Adrenal gland (tissue), 5 donors: ENCODE results near the gene CCDC154.

Source experiments
- CTCF ChIP-seq, 6 experiments: fragments of 450-650 bp in 4 of 6; fragments of 200-600 bp in 2 of 6; sonication (generic) in 1 of 6; IDR thresholded peaks; 1 replicate in 5 of 6; 2 replicates in 1 of 6; pipeline versions ENCODE4 v1.5.1 to v1.8.0; 2016 to 2021; ENCODE audit warnings: antibody characterized with exemption in 6 of 6, mild to moderate bottlenecking in 2 of 6, moderate library complexity in 1 of 6
- POLR2A ChIP-seq, 2 donors: fragments of 450-650 bp; IDR thresholded peaks; one replicate each; pipeline ENCODE4 v1.6.1; 2017; ENCODE audit warnings: antibody characterized with exemption in 2 of 2, mild to moderate bottlenecking in 2 of 2, moderate library complexity in 1 of 2
- donor health status: DM: no; HTN: no; CAD: no.

DNA sequence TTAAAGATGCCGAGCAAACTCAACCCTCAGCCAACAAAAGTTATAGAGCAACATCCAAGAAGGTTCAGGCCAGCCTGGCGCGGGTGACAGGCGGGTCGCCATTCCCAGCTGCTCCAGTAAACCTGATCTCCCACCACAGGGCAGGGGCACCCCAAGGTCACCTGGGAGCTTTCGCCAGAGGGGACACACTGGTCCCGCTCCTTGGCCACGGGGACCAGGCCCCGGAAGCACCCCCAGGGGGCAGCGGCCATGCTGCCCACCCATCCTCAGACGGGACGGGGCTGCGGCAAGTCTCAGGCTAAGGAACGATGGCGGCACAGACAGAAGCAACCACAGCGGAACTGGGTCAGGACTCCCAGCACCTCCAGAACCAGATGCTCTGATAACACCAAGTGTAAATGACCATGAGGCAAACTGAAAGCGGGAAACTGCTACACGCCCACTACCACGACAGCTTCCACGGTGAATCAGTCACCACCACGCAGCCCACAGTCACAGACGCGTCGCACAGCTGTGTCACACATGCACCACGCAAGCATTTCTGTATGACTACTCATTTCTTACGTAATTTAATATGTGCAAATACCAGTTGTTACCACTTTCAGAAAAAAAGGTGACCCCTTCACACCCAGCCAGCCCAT is 14.1 kb upstream of the CCDC154 start:
- no peak for TF ChIP-seq CTCF (IDR thresholded peaks at IDR 0.05)
- no peak for TF ChIP-seq POLR2A (IDR thresholded peaks at IDR 0.05)
